K562 (cell line): Measurements from ENCODE around the gene YOD1. TPM values are rescaled to one million over a fixed set of nuclear protein-coding genes. Genes with fewer than 3 reads are reported as not detected.

Experiments
- CHD1 ChIP-seq: fragments of 200-600 bp; sonication (generic); IDR thresholded peaks from one replicate; pipeline ENCODE4 v1.6.1; 2012; ENCODE audit warnings: mild to moderate bottlenecking, moderate library complexity, low read length, inconsistent platforms
- CSDE1 ChIP-seq, 2 experiments: fragments of 450-650 bp; IDR thresholded peaks; 2 replicates each; pipeline ENCODE4 v1.6.1; 2016; ENCODE audit warnings: mild to moderate bottlenecking in 1 of 2
- CTBP1 ChIP-seq: fragments of 450-650 bp; IDR thresholded peaks from 2 replicates; pipeline ENCODE4 v1.6.1; 2016; ENCODE audit warnings: borderline replicate concordance
- E2F8 ChIP-seq: fragments of 450-650 bp; IDR thresholded peaks from 2 replicates; pipeline ENCODE4 v1.7.1; 2018; ENCODE audit warnings: mild to moderate bottlenecking, low read depth; ENCODE audit not compliant: partially characterized antibody
- EGR1 ChIP-seq: fragments of 450-650 bp; conservative IDR thresholded peaks from 2 replicates; pipeline ENCODE4 v1.6.1; 2017; ENCODE audit warnings: mild to moderate bottlenecking
- GATAD2B ChIP-seq: fragments of 450-650 bp; IDR thresholded peaks from 2 replicates; pipeline ENCODE4 v1.6.1; 2017; ENCODE audit warnings: mild to moderate bottlenecking, borderline replicate concordance
- JUND ChIP-seq, 2 experiments: IDR thresholded peaks; 2 replicates in 1 of 2; 3 replicates in 1 of 2; pipeline ENCODE4 v1.6.1; 2011; ENCODE audit warnings: borderline replicate concordance in 2 of 2, low read depth in 2 of 2, low read length in 2 of 2, improper control_type of control experiment in 1 of 2, missing biosample characterization in 1 of 2, missing genetic modification characterization in 1 of 2, missing genetic modification reagents in 1 of 2
- MEIS2 ChIP-seq: fragments of 450-650 bp; IDR thresholded peaks from 2 replicates; pipeline ENCODE4 v1.6.1; 2014; ENCODE audit warnings: mild to moderate bottlenecking; ENCODE audit not compliant: partially characterized antibody
- MTA1 ChIP-seq: fragments of 450-650 bp; IDR thresholded peaks from 2 replicates; pipeline ENCODE4 v1.6.1; 2017; ENCODE audit warnings: borderline replicate concordance
- NCOA2 ChIP-seq, 2 experiments: fragments of 450-650 bp; IDR thresholded peaks; 2 replicates each; pipeline ENCODE4 v1.6.1; 2018; ENCODE audit warnings: mild to moderate bottlenecking in 2 of 2, moderate library complexity in 1 of 2; ENCODE audit not compliant: partially characterized antibody in 2 of 2
- NFE2 ChIP-seq: IDR thresholded peaks from 2 replicates; pipeline ENCODE4 v1.6.1; 2014; ENCODE audit warnings: antibody characterized with exemption, low read depth
- NR2C1 ChIP-seq, 2 experiments: fragments of 450-650 bp; IDR thresholded peaks; 2 replicates each; pipeline ENCODE4 v1.6.1; 2017; ENCODE audit warnings: mild to moderate bottlenecking in 2 of 2, antibody characterized with exemption in 1 of 2, inconsistent platforms in 1 of 2, missing compliant biosample characterization in 1 of 2, missing genetic modification characterization in 1 of 2
- SMARCA4 ChIP-seq: fragments of 450-650 bp; IDR thresholded peaks from 2 replicates; pipeline ENCODE4 v1.6.1; 2016
- STAT5A ChIP-seq: IDR thresholded peaks from 2 replicates; pipeline ENCODE4 v1.6.1; 2012; ENCODE audit warnings: low read length, inconsistent platforms, borderline replicate concordance
- TAL1 ChIP-seq: fragments of 450-650 bp; IDR thresholded peaks from 2 replicates; pipeline ENCODE4 v1.6.1; 2016; ENCODE audit warnings: mild to moderate bottlenecking
- ZKSCAN8 ChIP-seq: fragments of 200-800 bp; sonication (Bioruptor generic); IDR thresholded peaks from 2 replicates; pipeline ENCODE4 v1.6.1; 2016; ENCODE audit warnings: missing genetic modification characterization, missing compliant biosample characterization
- ZMIZ1 ChIP-seq, 2 experiments: fragments of 150-350 bp in 1 of 2; IDR thresholded peaks; 2 replicates each; pipeline ENCODE4 v1.6.1; 2012 to 2016; ENCODE audit warnings: low read depth in 2 of 2, low read length in 2 of 2, mild to moderate bottlenecking in 1 of 2, moderate library complexity in 1 of 2
- ZNF589 ChIP-seq: fragments of 200-800 bp; sonication (Bioruptor generic); IDR thresholded peaks from 2 replicates; pipeline ENCODE4 v1.6.1; 2016; ENCODE audit warnings: low read depth, missing genetic modification characterization, missing compliant biosample characterization
- ZSCAN29 ChIP-seq: fragments of 450-650 bp; IDR thresholded peaks from 2 replicates; pipeline ENCODE4 v1.6.1; 2017
- polyA plus RNA-seq, 8 experiments: library from polyadenylated mRNA; depleted of rRNA in 4 of 8; stranded (reverse) in 5 of 8; unstranded in 3 of 8; fragments of >200 nt; fragmentation: Nextera tagmentation in 2 of 8; fragmentation: Illumina TruSeq in 1 of 8; extraction: Ambion mirVana in 2 of 8; extraction: Trizol in 1 of 8; gene quantifications; 2 replicates each; pipeline versions ENCODE4 v1.2.1 to v1.2.3, GENCODE V29; 2011 to 2014; ENCODE audit warnings: inconsistent platforms in 1 of 8, missing spikeins in 1 of 8
- total RNA-seq, 7 experiments: library from RNA; depleted of rRNA in 6 of 7; stranded (reverse); fragments of >200 nt in 6 of 7; fragmentation: Illumina TruSeq in 2 of 7; extraction: Trizol in 2 of 7; gene quantifications; 2 replicates each; pipeline versions ENCODE4 v1.2.1 to v1.2.3, GENCODE V29; 2011 to 2021; ENCODE audit warnings: low replicate concordance in 1 of 7

YOD1 gene
- total and polyA plus RNA-seq, 9 of the 15 experiments (the other 6 are each of a cell fraction or from before 2014, with no cell fraction given) = 18.2 to 78.1 (median 46.9) TPM

GRCh38 chr1:207017615-207018559 lies 33.1 kb downstream of the YOD1 start (continued):
- TF ChIP-seq ZMIZ1 (IDR thresholded peaks at IDR 0.05; ENCODE audit: low read depth in 2 of 2, low read length in 2 of 2) (peak in 1 of 2 experiments; percentile 89; a peak in 2 of 4 replicates), ZNF589 (CRISPR knock-in tag) (peak; percentile 66; the same call in 1 of the 2 replicates), CSDE1 (IDR thresholded peaks at IDR 0.05) (no peak), ZSCAN29 (no peak), MEIS2 (peak; percentile 93), EGR1 (0 out of 2 replicates have a peak, but pooled peaks have one; percentile 5), CHD1 (no peak), NR2C1 (IDR thresholded peaks at IDR 0.05) (0 out of 2 replicates have a peak, but pooled peaks have one; percentile 27), NR2C1 (tag; IDR thresholded peaks at IDR 0.05) (no peak), STAT5A (peak; percentile 93), NFE2 (peak; percentile 81), MTA1 (peak; percentile 66; the same call in 1 of the 2 replicates), CTBP1 (peak; percentile 88), SMARCA4 (peak; percentile 98), JUND (IDR thresholded peaks at IDR 0.05; ENCODE audit: borderline replicate concordance, low read depth, low read length) (peak; percentile 88), JUND (tag; IDR thresholded peaks at IDR 0.05; ENCODE audit: borderline replicate concordance, low read depth, low read length) (peak; percentile 84; the same call in 2 of the 3 replicates), E2F8 (no peak), TAL1 (peak; percentile 98), ZKSCAN8 (peak; percentile 46; the same call in 1 of the 2 replicates), NCOA2 (IDR thresholded peaks at IDR 0.05; ENCODE audit: partially characterized antibody in 2 of 2) (peak; percentile 54 to 66), GATAD2B (no peak)
